PC-3 (cell line): Measurements from ENCODE around the gene DDI2.

Source experiments
- CTCF ChIP-seq: fragments of 300-600 bp; sonication (generic); conservative IDR thresholded peaks from 2 replicates; pipeline ENCODE4 v1.5.1; 2017; ENCODE audit warnings: antibody characterized with exemption, low read depth, mild to moderate bottlenecking, low read length
- EZH2 ChIP-seq: fragments of 300-600 bp; sonication (generic); IDR thresholded peaks from one replicate; pipeline ENCODE4 v1.6.1; 2017; ENCODE audit warnings: antibody characterized with exemption, mild to moderate bottlenecking, low read length; ENCODE audit not compliant: unreplicated experiment

DNA sequence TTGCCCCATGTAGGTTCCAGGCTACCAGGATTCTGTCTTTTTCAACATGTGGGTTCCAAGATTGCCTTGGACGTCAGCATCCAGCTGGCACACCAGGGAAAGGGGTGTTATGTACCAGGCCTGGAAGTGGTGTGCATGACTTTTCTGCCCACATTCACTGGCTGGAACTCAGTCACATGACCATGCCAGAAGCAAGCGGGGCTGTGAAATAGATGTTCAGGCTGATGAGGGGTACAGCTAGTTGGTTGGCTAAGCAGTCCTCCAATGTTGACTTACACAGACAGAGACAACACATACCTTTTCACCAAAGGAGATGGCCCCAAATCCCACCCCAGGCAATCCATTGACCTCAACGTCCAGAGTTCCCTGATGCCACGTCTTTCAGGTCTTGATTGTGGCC is 52.6 kb downstream of the DDI2 start:
- TF ChIP-seq CTCF (no peak), EZH2 (no peak)
